CD4-positive, alpha-beta T cell treated with Interleukin-17A for 1 hour (primary cell): ENCODE results near the gene MT1HL1.
"Not testable (repeated sequence)": the region's sequence is repeated elsewhere in the genome, so short reads cannot be mapped to it uniquely, and the experiment has no call there.

Experiments
- DNase-seq: peaks from one replicate; pipeline ENCODE4 v3.0.0-alpha.2; 2020

The MT1HL1 gene

DNA sequence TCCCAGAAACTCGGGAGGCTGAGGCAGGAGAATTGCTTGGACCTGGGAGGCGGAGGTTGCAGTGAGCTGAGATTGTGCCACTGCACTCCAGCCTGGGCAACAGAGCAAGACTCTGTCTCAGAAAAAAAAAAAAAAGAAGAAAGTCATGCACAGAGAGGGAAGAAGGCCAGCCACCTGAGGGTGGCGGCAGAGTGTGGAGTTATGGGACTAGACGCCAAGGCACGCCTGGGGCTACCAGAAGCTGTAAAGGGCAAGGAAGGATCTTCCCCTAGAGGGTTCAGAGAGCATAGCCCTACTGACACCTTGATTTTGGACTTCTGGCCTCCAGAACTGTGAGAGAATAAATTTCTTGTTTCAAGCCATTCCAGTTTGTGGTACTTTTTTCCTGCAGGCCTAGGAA is 30.2 kb downstream of the MT1HL1 start:
- not testable (repeated sequence) for DNase-seq

DNA sequence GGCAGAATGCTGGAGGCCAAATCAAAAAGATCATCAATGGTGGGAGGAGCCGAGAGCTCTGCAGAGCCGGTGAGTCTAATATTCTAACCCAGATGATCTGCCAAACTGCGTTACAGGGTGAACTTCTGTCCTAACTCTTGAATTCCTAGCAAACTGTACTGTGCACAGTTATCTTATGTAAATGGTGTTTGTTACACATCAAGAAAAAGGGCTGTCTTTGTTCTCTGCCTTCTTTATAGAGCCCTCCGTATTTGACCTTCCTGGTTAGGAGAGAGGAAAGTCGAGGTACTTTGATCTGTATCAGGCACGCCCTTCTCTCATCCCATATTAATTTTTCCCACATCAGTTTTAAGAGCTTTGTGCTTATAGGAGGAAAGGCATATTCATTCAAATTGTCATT is 37.6 kb downstream of the MT1HL1 start:
- DNase-seq: no peak

DNA sequence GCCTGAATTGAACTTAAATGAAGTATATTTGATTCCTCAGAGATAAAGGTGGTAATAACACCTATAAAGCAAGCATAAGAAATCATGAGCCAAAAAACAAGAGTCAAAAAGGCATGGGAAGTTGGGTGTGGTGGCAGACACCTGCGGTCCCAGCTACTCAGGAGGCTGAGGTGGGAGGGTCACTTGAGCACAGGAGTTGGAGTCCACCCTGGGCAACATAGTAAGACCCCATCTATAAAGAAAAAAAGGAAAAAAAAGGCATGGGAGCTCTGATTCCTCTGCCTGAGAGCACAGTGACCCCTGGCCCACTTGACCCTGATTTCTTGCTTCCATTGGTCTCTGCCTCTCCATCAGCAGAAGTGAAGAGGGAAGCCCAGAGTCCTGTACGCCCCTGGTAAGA is 40.3 kb downstream of the MT1HL1 start:
- no peak for DNase-seq

DNA sequence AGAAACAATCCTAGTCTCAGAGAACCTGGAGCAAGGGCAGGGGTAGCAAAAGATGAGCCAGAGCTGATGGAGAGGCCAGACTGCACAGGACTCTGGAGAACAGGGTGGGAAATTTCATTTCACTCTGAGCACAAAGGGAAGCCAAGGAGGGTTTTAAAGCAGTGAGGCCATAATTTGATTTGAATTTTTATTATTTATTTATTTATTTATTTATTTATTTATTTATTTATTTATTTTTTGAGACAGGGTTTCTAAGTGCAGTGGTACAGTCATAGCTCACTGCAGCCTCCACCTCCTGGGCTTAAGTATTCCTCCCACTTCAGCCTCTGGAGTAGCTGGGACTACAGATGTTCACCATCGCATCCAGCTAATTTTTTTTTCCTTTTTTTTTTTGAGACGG is 45.1 kb downstream of the MT1HL1 start:
- no peak for DNase-seq

DNA sequence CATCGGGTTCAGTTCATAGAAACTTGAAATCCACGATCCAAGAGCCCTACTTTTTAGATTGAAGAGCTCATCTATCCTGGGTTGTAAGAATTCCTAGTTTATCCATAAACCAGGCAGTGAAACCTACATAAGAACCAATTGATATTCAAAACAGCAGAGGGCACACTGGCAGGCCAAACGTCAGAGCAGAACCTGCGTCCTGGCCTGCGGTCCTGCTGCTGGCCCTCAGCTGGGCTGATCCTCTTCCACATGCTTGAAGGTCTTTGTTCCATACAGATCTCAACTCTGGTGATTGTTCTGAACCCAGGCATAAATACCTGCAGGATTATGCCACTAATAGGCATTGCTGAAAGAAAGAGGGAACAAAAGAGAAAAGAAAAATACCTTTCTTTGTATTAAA is 47.0 kb downstream of the MT1HL1 start:
- DNase-seq: no peak
